HEK293T (cell line): Measurements from ENCODE around the gene RBBP5.

ENCODE experiments used
- ARNT ChIP-seq: fragments of 450-650 bp; IDR thresholded peaks from 2 replicates; pipeline ENCODE4 v1.6.1; 2017; ENCODE audit warnings: mild to moderate bottlenecking
- BHLHE40 ChIP-seq: fragments of 450-650 bp; IDR thresholded peaks from 2 replicates; pipeline ENCODE4 v1.6.1; 2016; ENCODE audit warnings: mild to moderate bottlenecking, moderate library complexity, borderline replicate concordance
- CTBP1 ChIP-seq: fragments of 450-650 bp; IDR thresholded peaks from 2 replicates; pipeline ENCODE4 v1.6.1; 2016; ENCODE audit warnings: borderline replicate concordance
- FOXK2 ChIP-seq: fragments of 450-650 bp; IDR thresholded peaks from 2 replicates; pipeline ENCODE4 v1.6.1; 2016; ENCODE audit warnings: mild to moderate bottlenecking
- FOXM1 ChIP-seq: fragments of 450-650 bp; IDR thresholded peaks from 2 replicates; pipeline ENCODE4 v1.6.1; 2017; ENCODE audit warnings: mild to moderate bottlenecking, borderline replicate concordance
- HDGF ChIP-seq: fragments of 450-650 bp; IDR thresholded peaks from 2 replicates; pipeline ENCODE4 v1.6.1; 2017; ENCODE audit warnings: antibody characterized with exemption, borderline replicate concordance
- L3MBTL2 ChIP-seq: fragments of 450-650 bp; conservative IDR thresholded peaks from 2 replicates; pipeline ENCODE4 v1.6.1; 2016; ENCODE audit warnings: mild to moderate bottlenecking
- NFRKB ChIP-seq: fragments of 450-650 bp; IDR thresholded peaks from 2 replicates; pipeline ENCODE4 v1.6.1; 2016; ENCODE audit warnings: mild to moderate bottlenecking, moderate library complexity
- PKNOX1 ChIP-seq: fragments of 450-650 bp; IDR thresholded peaks from 2 replicates; pipeline ENCODE4 v1.6.1; 2016
- SP1 ChIP-seq: fragments of 450-650 bp; IDR thresholded peaks from 2 replicates; pipeline ENCODE4 v1.6.1; 2017
- SUZ12 ChIP-seq: fragments of 450-650 bp; IDR thresholded peaks from 2 replicates; pipeline ENCODE4 v1.6.1; 2016; ENCODE audit warnings: mild to moderate bottlenecking
- TARDBP ChIP-seq: fragments of 450-650 bp; IDR thresholded peaks from 2 replicates; pipeline ENCODE4 v1.6.1; 2016
- ZNF384 ChIP-seq: fragments of 450-650 bp; IDR thresholded peaks from 2 replicates; pipeline ENCODE4 v1.6.1; 2016

GRCh38 chr1:205076245-205076761, 45.5 kb downstream of the RBBP5 start:
- no peak for TF ChIP-seq SP1
- TF ChIP-seq NFRKB, result no peak
- TF ChIP-seq FOXK2, result no peak
- no peak for TF ChIP-seq PKNOX1
- no peak for TF ChIP-seq CTBP1
- TF ChIP-seq TARDBP, result no peak
- no peak for TF ChIP-seq FOXM1
- TF ChIP-seq BHLHE40, result no peak
- no peak for TF ChIP-seq SUZ12
- TF ChIP-seq L3MBTL2, result no peak
- no peak for TF ChIP-seq HDGF
- no peak for TF ChIP-seq ARNT
- TF ChIP-seq ZNF384, result no peak
